ENCODE measurements around the gene SLC8B1.

Gene SLC8B1

DNA sequence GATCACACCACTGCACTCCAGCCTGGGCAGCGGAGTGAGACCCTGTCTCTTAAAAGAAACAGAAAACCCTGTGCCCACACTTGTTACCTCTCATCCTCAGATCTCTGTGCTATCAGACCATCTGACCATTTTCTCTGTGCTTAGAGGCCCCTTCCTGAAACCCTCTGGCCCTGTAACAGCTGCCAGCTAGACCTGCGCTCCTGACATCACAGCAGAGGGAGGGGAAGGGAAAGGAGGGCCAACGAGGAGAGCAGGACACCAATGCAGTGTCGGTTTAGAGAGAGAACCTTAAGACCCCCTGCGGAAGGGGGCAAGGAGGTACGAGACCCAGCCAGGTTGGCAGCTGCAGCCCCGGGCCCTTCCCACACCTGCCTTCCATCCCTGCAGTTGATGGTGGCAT, 42.4 kb downstream of the SLC8B1 start:
- no peak for DNase-seq (ENCODE audit: low read depth)

DNA sequence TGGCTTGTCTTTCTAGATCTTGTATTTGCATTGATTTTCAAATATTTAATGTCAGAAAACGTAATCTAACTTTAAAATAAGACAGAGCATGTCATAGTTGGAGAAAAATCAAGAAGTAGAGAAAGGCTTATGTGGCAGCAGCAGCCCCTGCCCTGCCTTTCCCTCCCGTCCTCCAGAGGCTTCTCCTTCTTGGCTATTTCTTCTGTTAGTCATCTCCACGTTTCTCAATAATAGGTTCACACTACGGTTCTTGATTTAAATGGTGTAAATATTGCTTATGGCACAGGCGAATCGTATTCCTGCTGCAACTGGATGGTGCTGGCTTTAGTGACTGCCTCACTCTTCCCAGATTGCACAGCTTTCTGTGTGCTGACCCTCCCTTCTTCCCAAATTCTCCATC, 42.8 kb downstream of the SLC8B1 start:
- no peak for DNase-seq (ENCODE audit: low read depth)

DNA sequence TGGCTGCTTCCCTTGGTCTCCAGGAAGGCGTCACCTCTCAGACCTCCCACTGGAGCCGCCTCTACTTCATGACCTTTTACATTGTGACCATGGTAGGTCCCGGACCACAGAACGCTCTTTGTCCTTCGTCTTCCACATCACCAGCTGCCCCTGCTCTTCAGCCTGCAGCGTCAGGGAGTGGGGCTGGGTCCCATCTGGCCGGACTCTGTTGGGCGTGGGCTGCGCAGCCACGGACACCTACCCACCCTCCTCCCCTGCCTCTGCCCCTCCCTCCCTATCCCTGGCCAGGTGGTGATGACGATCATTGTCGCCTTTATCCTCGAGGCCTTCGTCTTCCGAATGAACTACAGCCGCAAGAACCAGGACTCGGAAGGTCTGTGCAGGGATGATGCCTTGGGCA, 43.3 kb downstream of the SLC8B1 start:
- no peak for DNase-seq (ENCODE audit: low read depth)

DNA sequence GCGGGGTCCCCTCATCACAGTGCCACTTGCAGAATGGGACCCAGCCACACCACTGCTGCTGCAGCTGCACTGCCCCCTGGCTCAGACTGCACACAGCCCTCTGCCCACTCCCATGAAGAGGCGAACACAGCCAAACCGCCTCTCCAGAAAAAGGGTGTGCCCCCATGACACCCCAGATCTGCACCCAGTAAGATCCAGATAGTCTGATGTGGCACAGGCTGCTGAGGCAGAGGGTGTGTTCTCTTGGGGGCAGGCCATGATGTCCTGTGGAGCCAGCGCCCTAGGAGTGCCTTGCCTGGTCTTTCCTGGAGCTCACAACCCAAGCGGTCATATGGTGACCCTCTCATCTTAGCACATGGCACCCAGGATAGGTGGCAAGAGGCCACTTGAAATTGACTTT, 44.4 kb downstream of the SLC8B1 start:
- DNase-seq (ENCODE audit: low read depth): no peak

DNA sequence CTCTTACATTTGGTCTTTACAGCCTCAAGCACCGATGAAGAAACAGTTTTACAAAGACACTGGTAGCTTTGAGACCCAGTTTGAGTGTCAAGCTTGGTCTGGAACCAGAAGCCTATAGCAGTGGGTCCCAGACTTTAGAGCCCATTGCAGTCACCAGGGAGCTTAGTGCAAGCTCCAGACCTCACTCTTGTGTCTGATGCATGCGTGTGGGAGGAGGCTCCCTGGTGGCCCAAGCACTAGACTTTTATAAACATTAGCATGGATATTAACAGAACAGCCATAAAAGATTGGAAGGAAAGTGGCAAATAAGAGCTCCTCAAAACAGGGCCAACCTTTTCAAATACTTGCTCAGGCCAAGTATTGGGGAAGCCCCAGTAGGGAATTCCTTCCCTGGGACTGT, 45.5 kb downstream of the SLC8B1 start:
- DNase-seq (ENCODE audit: low read depth): no peak

DNA sequence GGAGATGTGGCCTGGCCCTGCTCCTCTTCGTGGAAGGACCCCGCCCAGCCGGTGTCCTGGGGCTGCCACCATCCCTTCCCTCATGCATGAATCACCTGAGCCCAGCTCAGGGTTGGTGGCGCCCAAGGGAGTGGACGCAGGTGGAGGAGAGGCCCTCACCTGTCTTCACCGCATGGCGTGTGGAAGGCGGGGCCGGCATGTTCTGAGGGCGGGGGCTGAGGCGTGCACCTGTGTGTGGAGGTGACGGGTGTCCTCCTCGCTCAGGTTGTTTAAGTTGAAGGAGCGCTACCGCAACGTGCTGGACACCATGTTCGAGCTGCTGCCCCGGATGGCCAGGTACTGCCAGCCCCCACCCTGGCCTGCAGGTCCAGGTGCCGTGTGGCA, 47.0 kb downstream of the SLC8B1 start:
- DNase-seq (ENCODE audit: low read depth): no peak

DNA sequence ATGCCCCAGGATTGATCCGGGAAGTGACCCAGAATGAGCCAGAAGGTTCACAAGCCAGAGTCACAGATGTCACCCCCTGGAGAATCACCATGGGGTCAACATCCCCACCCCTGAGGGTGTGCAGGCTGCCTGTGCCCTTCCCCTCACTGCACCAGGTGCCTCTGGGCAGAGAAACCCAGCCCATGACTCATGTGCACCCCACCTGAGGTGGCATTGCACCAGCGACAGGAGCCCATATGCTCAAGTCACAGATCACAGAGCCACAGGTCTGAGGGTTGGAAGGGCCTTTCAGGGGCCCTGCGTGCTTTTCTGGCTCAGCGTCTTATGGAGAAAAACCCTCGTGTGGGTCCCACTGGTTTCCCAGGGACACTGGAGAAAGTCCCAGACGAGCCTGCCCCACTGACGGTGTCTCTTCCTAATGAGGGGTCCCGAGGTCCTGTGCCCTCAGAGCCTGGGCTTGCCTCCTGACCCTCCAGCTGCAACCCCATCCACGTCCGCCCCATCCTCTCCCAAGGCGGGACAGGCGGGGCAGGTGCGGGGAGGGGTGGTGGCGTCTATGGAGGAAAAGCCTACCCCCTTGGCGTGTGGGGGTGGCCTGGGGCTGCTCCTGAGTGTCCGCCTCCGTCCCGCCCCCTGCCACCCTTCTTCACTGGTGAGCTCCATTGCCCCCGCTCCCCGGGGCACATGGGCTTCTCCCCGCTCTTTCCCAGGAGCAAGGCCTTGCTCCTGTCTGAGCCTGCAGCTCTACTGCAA, 47.6 kb downstream of the SLC8B1 start:
- no peak for DNase-seq (ENCODE audit: low read depth)

DNA sequence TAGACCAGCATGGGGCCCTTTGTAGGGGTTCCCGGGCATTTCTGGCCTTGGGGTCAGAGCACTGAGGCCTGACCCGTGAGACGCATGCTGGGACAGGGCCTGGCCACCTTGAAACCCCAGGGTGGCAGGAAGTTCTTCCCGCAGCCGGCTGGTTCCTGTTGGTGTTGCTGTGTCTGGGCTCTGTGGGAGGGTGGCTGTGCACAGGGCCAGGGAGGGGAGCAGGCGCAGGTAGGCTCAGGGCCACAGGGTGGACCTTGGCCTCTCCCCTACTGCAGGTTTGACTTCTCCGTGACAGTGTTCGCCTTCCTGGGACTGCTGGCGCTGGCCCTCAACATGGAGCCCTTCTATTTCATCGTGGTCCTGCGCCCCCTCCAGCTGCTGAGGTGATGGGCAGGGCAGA, 48.2 kb downstream of the SLC8B1 start:
- DNase-seq (ENCODE audit: low read depth): no peak

DNA sequence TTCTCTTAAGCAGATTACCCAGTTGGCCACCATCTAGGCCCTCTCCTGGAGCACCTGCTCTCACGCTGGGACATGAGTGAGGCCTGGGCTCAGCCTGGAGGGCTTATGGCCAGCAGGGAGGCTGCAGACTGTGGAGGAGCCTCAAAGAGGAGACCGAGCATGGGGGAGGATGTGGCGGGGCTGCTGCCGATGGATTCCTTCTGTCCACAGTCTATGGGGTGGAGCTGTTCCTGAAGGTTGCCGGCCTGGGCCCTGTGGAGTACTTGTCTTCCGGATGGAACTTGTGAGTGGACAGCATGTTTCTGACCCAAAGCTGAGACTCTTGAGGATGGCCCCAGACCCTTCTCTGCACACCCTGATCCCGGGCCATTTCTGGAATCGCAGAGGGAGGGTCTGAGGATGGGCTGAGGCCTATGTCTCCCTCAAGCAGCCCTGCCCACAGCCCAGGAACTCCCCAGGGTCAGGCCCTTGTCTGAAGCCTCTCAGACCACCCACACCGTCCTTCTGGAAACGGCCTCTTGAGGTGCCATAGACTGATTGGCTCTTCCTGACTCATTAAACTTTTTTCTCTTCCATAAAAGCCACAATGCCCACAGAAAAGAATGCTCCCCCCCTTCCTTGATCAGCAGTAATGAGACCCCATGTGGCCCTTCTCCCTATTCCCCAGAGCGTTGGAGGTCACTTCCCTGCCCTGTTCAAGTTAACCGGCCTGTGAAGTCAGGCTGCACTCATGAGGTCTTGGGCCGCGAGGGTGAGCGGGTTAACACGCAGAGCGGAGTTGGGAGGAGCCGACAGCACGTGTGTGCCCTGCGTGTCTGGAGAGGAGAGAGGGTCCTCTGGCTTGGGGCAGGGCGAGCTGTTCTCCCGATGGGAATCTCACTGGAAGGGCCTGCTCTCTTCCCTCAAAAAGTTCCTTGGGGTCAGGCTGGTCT, 49.0 kb downstream of the SLC8B1 start:
- no peak for DNase-seq (ENCODE audit: low read depth)

DNA sequence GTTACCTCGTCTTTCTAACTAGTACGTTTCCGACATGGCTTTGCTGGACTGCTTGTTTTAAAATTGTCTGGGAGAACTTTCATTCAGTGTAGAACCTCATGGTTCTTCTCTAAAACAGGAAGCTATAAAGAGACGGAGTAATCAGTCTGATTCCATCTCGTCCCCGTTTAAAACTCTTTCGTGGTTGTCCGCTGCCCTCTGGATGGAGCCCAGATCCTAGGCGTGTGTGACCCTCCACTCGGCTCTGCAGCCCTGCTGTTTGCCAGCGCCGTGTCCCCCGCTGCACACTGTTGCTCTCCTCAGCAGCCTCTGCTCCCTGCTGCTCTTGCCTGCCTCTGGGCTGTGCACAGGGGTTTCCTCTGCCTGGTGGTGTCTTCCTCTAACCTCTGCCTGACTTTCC, 50.2 kb downstream of the SLC8B1 start:
- no peak for DNase-seq (ENCODE audit: low read depth)

DNA sequence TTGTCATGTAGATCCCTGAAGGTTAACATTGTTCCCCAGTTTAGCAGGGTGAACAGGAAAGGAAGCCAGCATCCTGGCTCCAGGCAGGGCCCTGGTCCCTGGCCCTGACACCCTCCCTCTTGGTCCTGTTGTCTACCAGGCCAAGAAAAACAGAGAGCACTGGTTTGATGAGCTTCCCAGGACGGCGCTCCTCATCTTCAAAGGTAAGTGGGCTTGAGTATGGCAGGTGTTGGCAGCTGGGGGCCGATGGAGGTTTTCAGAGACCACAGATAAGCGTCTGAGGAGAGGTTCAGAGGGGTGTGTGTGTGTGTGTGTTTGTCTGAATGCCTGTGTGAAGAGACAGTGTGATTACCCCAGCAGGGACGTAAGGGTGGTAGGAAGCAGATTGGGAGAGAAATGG, 56.3 kb downstream of the SLC8B1 start:
- DNase-seq (ENCODE audit: low read depth): no peak

DNA sequence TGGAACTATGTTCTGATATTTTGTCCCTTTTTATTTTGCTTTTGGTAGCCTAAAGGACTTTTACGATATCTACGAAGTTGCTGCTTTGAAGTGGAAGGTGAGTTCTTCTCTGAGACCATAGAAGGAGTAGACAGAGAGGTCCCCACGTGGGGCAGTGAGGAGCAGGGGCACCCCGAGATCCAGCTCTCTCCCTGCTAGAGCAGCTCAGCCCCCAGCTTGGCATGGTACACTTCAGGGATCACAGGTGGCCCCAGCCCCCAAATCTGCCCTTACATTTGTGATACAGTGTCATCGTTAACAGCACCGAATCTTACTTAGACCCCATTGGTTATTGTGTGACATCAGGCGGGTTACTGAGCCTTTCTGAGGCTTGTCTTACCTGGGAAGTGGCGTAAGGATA, 56.8 kb downstream of the SLC8B1 start:
- DNase-seq (ENCODE audit: low read depth): no peak

DNA sequence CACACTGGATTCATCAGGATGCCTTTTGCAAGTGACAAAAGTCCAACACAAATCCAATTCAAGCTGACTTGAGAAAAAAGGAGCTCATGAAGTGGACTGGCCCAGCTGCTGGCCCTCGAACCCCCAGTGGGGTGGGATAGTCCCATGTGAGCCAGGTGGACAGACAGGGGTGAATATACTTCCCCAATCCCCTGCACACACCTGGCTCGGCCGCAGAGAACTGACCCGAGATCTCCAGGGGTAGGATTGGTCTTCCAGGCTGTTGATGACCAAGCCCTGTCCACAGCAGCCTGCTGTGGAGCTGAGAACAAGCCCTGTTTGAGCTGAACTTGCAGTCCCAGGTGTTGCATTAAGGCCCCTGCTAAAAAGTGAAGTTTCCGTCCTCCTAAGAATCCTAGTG, 57.4 kb downstream of the SLC8B1 start:
- DNase-seq (ENCODE audit: low read depth): no peak

DNA sequence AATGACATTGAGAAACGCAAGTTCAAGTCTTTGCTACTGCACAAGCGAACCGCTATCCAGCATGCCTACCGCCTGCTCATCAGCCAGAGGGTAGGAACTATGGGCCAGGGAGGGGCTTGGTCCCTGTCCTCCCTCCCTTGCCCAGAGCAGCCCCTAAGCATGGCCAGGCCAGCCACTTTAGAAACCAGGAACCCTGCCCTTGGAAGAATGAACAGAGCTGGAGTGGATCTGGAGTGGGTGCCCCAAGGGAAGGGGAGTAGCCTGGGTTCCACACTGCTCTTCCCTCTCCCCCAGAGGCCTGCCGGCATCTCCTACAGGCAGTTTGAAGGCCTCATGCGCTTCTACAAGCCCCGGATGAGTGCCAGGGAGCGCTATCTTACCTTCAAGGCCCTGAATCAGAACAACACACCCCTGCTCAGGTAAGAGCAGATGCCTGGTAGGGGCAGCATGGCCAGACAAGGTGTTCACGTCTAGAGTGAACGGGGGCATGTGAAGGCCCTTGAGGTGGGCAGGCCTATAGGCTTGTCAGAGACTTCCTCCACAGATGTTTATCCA, 57.9 kb downstream of the SLC8B1 start:
- no peak for DNase-seq (ENCODE audit: low read depth)

DNA sequence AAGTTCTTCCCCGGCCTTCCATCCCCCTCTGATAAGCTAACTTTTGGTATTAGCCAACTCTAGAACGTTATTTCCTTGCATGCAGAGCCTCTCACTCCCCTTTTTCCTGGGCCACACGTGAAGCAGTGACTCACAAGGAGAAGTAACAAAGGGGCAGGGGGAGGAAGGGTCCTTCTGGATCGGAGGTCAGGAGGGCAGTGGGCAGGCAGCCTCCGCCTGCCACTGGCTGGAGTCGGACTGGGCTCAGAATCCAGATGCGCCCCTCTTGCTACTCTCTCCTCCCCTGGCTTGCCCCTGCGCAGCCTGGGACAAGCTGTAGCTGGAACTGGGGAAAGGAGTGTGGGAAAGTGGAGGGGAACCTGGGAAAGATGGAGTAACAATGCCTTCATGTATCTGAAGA, 58.6 kb downstream of the SLC8B1 start:
- no peak for DNase-seq (ENCODE audit: low read depth)

DNA sequence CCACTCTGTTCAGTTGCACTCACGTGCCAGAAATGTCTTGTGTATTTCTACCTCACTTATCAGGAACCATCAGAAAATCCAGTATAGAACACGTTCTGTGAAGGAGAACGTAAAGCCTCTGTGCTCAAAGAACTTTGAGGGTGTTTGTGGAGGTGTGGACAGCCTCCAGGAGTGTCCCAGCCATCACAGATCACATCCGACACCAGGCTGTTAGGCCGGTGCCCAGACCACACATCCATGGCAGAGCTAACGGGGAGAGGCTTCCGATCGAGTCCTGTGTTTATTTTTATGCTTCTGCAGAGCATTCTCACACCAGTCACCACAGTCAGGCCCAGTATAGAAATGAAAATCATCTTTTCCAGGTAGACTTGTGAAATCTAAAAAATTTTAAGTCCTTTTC, 60.1 kb downstream of the SLC8B1 start:
- DNase-seq (ENCODE audit: low read depth): no peak

DNA sequence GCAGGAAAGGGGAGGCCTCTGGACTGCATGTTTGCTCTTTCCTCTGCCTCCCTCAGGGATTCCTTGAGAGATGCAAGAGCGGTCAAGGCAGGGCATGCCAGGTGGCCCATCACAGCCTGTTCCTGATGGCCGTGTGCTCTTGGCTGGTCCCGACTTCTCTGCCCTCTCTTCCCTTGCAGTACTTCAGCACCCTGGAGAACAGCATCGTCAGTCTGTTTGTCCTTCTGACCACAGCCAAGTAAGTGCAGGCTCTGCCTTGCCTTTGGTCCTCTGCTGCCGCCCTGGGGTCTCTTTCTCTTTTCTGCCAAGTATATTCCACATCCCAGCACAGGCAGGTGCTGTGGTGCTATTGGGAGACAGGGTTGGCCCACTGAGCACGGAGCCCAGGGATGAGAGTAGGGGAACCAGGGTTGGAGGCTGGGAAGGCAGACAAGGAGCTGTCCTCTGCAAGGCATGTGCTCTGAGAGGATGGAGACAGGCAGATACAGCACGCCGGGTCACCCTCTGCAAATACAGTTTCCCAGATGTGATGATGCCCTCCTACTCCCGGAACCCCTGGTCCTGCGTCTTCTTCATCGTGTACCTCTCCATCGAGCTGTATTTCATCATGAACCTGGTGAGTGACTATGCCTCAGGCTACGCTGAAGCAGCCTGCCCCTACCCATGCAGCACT, 61.7 kb downstream of the SLC8B1 start:
- DNase-seq (ENCODE audit: low read depth): no peak

DNA sequence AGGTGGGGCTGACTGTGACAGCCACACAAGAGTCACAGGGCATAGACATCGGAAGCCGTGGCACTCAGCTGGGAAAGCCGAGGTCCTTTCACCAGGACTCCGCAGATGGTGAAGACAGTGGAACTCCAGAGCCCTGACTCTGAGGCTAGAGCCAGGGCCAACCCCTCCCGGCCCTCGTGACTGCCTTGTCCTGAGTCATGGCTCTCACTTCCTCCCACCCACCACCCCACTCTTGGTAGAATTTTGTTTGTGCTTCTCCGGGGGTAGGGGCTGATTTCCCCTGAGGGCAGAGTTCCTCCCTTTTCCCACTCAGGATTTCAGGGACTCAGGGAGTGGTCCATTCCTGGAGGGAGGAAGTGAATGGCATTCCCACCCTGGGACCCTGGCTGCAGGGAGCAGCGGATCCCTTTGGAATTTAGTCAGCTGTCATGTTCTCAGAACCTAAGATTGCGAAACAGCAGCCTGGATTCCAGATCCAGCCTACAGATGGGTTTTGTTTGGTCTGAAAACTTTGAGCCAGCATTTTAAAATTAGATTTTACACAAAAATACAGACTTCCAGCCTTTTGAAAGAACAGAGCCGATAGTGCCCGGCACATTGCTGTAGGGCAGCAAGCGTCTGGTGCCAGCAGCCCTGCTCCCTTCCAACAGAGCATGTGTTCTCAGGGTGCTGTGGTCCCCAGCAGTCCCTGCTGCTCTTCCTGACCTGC, 62.9 kb downstream of the SLC8B1 start:
- no peak for DNase-seq (ENCODE audit: low read depth)

DNA sequence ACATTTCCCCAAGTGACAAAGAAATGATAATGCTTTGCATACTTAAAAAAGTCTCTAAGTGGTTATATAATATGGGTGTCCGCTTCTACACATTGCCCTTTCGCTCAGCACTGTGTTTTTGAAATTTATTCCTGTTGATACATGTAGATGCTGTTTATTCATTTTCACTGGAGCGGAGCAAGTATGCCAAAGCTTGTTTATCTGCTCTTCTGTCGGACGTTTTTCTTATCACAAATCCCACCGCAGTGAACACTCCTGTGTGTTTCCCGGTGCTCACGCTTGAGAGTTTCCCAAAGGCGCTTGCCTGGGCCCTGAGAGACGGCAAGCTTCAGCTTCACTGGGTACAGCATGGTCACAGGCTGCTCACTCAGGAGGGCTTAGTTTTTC, 63.5 kb downstream of the SLC8B1 start:
- no peak for DNase-seq (ENCODE audit: low read depth)

DNA sequence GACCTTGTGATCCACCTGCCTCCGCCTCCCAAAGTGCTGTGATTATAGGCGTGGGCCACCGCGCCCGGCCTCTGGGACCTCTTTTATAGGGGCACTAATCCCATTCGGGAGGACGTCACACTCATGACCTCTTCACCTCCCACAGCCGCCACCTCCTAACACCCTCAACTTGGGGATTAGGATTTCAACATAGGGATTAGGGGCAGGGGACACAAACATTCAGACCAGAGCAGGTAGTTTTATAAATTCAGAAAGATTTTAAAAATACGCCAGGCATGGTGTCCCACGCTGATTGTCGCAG, 64.2 kb downstream of the SLC8B1 start:
- DNase-seq (ENCODE audit: low read depth): no peak

DNA sequence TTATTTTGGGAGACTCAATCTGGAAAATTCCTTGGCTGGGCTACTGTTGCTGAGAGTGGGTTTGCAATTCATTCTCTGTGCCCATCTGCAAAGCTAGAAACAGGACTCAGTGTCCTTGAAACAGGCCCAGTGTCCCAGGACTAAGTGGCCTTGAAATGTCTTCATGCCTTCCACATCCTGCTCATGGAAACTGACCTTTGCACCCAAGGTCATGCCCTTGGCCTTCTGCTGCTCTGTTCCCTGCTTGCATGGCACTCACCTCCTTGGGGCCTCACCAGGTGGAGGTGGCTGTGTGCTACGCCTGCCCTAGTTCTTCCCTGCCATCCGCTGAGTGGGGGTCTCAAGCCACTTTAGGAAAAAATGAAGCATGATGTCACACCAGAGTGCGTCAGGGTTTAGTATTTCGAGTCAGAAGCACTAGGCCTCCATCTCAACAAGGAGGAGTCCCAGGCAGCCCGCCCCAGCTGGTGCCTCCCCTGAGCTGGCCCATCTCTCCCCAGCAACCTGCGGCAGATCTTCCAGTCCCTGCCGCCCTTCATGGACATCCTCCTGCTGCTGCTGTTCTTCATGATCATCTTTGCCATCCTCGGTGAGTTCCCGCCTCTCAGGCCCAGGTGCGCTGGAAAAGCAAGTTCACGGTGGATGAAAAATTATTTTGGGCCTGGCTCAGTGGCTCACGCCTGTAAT, 65.5 kb downstream of the SLC8B1 start:
- no peak for DNase-seq (ENCODE audit: low read depth)

DNA sequence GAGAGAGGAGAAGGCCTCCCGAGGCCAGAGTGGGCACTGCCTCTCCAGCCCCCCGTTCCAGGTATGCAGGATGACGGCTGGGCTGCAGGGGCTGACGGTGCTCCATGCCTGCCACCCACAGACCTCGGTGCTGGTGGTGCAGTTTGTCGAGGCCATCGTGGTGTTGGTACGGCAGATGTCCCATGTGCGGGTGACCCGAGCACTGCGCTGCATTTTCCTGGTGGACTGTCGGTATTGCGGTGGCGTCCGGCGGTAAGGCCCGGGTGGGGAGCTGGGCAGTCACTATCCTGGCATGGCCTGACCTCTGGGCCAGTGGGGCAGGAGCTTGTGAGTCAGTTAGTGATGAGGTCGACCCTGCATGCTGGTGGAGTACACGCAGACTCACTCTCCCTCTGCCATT, 66.3 kb downstream of the SLC8B1 start:
- no peak for DNase-seq (ENCODE audit: low read depth)
